Body of pancreas (tissue), 4 donors: ENCODE measurements around the gene SPG11.

Experiments used
- POLR2A ChIP-seq, 3 donors: fragments of 450-650 bp; IDR thresholded peaks; one replicate each; pipeline ENCODE4 v1.6.1; 2016; ENCODE audit warnings: antibody characterized with exemption in 3 of 3, mild to moderate bottlenecking in 2 of 3
- TF ChIP-seq, protein P1 (sequence below), 7 experiments: fragments of 450-650 bp in 4 of 7; fragments of 200-600 bp in 3 of 7; sonication (generic) in 3 of 7; IDR thresholded peaks; one replicate each; pipeline ENCODE4 v1.5.1; 2016 to 2019; ENCODE audit warnings: antibody characterized with exemption in 7 of 7

DNA sequence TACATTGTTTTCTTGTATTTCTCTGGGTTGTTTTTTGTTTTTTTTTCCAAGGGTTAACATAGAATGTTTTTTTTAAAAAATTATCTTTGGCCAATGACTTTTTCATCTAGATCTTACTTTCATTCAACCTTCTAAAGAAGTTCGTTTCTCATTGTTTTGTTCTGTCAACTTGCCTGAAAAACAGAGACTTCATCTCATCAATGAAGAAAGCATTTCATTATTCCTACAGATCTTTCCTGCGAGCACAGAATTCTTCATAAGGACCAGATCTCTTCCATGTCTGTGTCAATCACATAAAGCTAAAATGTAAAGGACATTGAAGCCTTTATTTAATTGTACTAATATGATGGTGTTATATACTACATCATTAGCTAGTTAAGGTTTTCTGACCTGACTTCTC lies 136.2 kb downstream of the SPG11 start:
- TF ChIP-seq, protein P1, sequence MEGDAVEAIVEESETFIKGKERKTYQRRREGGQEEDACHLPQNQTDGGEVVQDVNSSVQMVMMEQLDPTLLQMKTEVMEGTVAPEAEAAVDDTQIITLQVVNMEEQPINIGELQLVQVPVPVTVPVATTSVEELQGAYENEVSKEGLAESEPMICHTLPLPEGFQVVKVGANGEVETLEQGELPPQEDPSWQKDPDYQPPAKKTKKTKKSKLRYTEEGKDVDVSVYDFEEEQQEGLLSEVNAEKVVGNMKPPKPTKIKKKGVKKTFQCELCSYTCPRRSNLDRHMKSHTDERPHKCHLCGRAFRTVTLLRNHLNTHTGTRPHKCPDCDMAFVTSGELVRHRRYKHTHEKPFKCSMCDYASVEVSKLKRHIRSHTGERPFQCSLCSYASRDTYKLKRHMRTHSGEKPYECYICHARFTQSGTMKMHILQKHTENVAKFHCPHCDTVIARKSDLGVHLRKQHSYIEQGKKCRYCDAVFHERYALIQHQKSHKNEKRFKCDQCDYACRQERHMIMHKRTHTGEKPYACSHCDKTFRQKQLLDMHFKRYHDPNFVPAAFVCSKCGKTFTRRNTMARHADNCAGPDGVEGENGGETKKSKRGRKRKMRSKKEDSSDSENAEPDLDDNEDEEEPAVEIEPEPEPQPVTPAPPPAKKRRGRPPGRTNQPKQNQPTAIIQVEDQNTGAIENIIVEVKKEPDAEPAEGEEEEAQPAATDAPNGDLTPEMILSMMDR (IDR thresholded peaks at IDR 0.05) = no peak
- no peak for TF ChIP-seq POLR2A (IDR thresholded peaks at IDR 0.05)
